SW480 (cell line): ENCODE data around the gene ATP13A3.
"Not testable (repeated sequence)": the region's sequence is repeated elsewhere in the genome, so short reads cannot be mapped to it uniquely, and the experiment has no call there.

Experiments used
- DNase-seq: peaks from one replicate; pipeline ENCODE4 v3.0.0-alpha.2; 2016; ENCODE audit warnings: low spot score

Gene ATP13A3

DNA sequence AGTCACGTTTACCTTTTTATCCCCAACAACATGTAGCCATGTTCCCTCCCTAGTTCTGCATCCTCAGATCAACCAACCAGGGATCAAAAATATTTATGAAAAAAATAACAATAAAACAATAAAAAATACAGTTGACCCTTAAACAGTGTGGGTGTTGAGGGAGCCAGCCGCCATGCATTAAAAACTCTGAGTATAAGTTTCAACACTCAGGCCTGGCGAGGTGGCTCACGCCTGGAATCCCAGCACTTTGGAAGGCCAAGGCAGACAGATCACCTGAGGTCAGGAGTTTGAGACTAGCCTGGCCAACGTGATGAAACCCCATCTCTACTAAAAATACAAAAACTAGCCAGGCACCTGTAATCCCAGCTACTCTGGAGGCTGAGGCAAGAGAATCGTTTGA is 12.7 kb upstream of the ATP13A3 start:
- DNase-seq = not testable (repeated sequence)

DNA sequence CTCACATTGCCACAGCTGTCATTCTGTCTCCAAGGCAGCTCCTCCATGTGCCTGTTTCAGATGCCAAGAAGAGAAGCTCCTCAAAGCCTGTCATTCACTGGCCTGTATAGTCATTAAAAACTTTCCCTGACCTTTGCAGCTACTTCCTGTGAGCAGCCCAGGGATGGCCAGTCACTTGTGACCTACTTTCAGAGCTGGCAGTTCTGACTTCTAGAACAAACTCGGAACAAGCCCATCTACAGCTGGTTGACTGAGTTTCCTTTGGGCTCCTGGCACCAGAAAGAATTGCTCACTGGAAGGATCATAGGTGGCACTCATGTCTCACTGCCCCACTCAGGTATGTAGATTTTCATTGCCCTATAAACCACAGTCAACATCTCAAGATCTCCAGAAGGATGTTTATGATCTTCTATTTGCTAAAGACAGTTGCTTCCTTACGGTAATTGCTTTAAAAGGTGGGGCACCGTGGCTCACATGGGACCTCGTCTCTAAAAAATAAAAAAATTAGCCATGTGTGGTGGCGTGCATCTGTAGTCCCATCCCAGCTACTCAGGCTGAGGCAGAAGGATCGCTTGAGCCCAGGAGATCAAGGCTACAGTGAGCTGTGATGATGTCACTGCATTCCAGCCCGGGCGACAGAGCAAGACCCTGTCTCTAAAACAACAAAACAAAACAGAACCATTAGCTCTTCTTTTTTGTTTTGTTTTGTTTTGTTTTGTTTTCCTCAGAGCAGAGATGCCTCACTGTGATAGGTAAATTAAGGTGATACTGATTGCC is 11.2 kb upstream of the ATP13A3 start:
- DNase-seq = no peak

DNA sequence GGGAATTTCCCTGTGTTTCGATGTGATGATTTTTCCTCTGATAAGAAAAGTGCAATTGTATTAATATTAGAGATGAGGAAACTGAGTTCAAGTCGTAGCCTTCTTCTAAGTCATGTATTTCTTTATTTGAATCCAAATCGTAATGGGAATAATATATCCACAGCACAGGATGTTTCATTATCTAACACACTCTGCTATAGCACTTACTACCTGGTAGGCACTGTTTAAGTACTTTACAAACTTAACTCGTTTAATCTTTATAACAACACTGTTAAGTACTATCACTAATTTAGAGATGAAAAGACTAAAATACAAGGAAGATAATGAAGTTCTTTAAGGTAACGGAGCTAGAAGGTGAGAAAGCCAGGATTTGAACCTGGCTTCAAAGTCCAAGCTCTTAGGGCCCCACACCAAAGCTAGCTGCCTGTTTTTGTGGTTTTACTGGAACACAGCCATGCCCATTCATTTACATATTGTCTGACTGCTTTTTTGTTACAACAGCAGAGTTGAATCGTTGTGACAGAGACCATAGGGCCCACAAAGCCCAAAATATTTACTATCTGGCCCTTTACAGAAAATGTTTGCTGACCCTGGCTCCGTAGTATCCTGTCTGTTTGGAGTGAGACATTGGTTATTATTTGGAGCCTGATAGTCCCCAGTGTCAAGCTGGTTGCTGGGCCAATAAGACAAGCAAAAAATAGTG is 9.6 kb upstream of the ATP13A3 start:
- DNase-seq = peak; percentile 49

DNA sequence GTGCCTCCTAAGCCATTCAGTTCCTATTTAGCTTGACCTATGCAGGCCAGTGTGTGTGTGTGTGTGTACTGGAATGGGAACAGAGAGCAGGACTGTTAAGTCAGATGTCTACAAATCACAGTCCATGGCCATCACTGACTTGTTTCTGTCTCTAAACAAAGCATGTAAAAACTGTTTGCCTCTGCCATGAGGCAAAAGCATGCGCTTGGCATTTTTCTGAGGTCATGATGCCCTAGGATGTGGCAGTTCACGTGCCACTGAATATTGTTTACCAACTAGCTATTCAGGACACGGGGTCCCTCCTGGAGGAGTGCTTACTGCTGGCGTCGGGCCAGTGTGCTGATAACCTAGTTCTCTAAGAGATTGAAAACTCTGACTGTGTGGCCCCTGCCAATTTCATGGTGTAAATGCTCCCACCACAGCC is 8.2 kb upstream of the ATP13A3 start:
- DNase-seq = no peak

DNA sequence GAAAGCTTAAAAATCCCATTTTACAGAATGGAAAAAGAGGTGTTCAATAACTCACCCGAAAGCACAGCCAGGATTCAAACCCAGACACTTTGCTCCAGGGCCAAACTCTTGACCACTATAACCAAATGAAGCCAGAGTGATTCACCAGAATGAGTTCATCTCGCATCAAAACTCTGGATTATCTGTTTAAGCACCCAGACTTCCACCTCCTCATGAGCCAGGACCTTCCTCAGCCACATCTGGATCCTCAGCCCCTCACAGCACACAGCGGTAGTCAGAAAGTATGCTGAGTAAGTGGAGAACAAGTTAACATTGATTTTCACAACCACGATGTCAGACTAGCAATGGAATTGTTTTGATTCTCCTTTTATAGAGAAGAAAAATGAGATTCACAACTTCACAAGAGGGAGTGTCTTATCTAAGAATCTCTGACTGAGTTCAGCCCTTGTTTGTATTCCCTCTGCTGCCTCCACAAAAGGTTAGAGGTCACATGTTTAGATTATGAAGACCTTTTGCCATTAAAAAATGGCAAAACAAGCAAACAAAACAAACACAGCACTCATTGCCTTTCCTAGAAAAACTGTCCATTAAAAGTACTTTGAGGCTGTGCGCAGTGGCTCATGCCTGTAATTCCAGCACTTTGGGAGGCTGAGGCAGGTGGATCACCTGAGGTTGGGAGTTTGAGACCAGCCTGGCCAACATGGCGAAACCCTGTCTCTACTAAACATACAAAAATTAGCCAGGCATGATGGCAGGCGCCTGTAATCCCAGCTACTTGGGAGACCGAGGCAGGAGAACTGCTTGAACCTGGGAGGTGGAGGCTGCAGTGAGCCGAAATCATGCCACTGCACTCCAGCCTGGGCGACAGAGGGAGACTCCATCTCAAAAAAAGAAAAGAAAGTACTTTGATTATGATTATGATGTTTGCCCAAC is 7.5 kb upstream of the ATP13A3 start:
- not testable (repeated sequence) for DNase-seq

DNA sequence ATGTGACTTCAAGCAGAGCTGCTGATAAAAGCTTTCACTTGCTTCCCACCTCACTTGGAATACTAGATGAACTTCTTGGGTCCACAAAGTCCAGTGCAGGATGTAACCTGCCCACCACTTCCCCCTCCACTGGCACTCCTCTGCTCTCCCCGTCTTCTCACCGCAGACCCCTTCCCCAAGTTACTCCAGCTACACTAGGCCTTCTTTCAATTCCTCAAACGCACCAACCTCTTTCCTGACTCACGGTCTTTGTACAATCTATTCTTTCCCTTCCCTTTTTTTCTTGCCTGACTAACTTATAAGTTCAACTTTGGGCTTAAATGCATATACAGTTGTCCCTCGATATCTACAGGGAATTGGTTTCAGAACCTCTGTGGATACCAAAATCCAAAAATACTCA is 5.2 kb upstream of the ATP13A3 start:
- DNase-seq = no peak

DNA sequence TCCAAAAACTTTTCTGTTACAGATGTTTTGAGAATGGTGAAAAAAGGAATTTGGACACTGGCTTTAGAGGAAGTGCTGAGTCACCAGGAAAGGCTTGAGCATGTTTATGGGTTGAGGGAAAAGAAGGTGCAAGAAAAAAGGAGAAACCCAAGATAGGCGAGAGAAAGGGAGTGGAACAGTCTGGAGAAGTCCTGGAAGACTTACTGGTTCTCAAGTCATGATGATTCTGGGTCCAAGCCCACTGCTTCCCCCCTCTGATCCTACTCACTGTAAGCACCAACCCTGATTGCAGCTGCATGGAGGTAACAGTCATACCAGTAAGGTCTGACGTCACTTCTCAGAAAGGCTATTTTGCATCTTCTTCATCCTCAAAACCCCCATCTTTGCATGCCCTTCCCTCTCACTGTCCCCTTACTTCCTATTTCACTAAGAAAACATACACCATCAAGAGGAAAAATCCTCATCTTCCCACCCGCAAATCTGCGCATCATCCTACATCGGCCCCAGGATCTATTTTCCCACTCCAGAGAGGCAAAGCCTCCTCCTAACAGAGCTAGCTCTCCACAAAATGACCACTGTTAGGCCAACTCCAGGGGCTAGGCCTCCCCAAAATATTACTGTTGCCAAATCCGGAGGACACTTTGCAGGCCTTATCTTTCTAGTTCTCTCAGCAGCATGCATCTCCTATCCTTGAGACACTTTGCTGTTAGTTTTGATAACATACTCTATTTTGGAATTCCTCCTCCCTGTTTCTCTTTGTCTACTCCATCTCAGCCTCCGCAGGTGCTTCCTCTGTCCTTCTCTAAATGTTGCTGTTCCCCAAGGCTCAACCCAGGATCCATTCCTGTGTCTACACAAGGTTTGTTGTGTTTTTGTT is 3.2 kb upstream of the ATP13A3 start:
- DNase-seq = no peak

DNA sequence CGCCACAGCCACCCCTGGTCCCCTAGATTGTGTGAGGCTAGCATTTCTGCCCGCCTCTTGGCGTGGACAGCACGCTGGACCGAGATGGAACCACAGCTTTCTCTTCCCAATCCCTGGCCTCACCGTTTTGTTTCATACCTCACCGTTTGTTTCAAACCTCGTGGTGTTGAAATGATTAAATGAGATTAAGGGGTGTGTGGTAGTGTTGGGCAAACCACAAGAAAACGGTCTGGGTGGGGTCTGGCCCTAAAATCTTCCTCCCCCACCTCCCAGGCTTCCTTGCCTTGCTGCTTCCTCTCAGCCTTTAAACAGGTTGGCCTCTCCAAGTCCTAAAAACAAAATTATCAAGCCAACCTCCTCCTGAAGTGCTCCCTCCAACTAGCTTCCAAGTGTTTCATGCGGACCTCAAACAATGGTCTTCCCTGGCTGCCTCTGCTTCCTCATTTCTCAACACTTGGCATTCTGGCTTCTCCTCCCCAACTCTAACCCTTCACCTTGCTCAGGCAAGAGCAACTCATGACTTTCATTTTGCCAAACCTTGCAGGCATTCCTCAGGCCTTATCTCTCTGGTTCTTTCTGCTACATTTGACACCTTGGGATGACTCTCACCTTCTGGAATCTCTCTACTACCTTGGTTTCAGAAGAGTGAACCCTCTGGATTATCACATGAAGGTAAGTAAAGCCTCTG is 1.4 kb upstream of the ATP13A3 start:
- DNase-seq = peak; percentile 52

DNA sequence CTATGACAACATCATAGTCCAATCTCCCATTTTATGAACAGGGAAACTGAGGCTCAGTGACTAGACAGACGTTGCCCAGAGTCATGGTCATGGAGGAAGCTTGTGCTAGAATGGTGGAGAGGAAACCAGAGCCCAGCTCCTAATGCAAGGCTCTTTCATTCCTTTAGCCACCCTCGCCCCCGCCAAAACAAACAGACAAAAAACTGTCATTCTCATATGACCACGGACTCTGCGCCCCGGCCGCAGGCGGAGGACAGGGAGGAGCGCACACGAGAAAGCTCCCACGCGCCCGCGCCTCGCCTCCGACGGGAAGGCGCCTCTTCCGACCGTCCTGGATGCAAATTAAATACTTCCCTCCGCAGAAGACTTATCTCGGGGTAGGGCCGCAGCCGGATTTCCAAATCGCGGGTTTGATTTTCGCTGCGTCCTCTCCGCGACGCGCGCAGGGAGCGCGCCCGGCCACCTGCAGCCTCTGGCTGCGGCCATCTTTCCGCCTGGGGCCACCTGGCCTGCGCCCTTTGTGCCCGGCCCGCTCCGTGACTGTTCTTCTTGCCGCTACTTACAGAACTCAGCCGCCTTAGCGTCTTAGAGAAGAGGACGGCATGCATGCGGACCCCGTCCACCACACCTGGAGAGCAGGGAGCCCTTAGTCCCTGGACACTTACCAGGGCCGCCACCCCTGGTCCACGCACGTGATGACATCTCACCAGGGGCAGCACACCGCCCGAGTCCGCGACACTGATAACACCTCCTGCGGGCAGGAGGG is 670 bp upstream of the ATP13A3 start:
- no peak for DNase-seq

DNA sequence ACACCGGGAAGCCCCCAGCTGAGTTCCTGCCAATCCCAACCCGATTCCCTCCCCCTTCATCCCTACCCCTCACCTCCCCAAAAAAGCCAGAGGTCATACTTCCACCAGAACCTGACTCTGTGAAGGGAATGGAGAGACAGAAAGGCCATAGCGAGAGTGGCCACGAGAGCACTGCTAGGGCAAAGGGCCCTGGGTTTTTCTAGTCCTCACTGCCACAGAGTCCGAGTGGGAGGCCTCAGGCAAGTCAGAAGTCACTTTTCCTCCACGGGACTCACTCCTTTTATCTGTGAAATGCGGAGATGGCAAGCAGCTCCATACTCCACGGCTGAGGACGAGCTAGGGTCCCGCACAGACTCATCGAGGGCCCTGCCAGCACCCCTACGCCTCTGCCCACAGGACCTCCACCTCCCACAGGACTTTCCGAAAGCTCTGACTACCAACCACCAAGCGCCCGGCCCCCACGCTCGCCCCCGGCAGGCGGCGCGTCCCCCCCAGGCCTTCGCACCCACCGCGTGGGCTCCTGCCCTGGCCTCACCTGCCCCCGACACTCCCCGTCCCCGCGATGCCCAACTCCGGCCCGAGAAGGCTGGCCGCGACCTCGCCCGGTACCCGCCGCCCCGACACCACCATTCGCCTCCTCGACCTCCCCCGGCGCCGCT is 792 bp downstream of the ATP13A3 start:
- peak; percentile 28 for DNase-seq

DNA sequence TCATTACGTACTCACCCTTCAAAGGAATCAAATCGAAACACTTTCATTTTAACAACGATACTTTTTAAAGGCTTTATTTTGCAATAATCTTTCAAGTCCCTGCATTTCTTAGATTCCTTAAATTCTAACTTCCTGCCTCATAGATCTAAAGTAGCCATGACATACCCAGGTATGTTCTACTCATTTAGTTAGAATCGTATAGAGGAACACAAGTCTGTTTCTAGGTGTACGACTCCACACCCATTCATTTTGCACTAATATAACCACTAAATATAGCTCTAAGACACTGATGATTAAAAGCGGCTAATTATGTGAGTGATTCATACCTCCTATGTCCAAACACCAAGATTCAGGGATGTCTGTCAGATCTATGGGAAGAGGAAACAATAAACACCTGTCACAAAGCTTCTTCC is 1.3 kb downstream of the ATP13A3 start:
- DNase-seq = peak; percentile 56

DNA sequence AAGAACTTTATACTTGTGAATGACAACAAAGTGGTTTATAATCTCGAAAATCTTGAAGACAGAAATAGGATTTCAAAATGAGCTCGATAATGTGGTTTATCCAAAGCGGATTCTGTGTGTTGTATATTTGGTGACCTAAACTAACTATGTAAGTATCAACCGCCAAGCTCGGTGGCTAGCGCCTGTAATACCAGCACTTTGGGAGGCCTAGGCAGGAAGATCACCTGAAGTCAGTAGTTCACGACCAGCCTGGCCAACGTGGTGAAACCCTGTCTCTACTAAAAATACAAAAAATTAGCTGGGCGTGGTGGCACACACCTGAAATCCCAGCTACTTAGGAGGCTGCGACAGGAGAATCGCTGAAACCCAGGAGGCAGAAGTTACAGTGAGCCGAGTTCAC is 2.2 kb downstream of the ATP13A3 start:
- DNase-seq = no peak

DNA sequence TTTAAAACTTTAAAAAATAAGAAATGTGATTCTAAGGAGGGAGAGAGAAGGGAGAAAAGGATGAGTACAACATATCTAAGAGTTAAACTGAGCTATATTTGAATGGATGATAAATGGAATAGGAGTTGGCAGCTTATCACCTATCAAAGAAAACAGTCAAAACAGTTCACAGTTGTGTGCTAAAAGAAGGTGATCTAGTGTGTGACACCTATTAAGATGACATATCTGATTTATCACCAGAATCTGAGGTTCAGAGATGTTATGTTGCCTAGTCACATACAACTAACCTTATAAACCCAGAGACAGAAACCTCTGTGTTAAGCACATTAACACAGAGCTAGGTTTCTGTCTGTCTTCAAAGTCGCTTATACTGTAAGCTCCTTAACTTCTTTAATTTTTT is 3.0 kb downstream of the ATP13A3 start:
- DNase-seq = no peak

DNA sequence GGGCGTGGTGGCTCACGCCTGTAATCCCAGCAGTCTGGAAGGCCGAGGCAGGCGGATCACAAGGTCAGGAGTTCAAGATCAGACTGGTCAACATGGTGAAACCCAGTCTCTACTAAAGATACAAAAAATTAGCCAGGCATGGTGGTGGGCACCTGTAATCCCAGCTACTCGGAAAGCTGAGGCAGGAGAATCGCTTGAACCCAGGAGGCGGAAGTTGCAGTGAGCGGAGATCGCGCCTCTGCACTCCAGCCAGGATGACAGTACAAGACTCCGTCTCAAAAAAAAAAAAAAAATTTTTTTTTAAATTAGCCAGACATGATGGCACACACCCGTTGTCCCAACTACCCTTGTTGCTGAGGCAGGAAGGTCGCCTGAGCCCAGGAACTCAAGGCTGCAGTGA is 4.0 kb downstream of the ATP13A3 start:
- DNase-seq = not testable (repeated sequence)

DNA sequence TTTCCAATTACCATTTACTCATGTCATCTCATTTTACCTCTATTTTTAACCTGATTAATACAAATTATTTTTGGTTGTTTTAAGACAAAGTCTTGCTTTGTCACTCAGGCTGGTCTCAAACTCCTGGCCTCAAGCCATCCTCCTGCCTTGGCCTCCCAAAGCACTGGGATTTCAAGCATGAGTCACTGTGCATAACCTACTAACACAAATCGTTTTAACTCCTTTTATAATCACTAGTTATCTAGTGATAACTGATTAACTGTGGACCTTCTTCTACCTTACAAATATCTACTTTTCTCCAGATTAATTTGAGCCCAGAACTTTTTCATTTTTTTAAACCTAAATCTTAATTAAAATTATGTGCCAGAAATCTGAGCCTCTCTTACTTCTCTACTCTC is 4.6 kb downstream of the ATP13A3 start:
- no peak for DNase-seq

DNA sequence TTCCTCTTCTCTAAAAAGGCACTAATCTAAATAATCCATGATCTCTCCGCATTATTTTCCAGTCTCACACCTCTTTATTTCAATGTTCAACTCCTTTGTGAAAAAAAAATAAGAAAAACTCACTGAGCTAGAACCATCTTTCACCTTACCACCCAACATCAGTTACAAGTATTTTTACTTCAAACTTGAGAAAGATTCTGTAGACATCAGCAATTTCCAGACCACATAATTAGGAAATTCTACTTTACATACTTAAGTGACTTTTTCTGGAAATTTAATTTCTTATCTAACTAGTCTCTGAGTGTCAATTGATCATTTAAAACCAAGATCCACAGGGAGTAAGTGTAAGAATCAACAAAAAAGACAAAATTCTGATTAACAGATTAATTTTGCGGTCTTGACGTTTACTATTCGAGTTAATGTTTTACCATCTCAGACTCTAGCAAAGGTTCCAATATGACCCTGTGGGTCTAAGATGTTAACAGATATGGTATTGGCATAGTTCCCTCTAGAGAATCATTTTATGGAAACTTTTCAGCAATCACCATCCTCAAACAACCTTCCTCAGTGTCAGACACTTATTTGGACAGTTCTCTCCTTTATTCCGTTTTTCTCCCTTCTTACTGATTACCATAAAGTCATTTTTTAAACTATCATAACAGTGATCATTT is 5.1 kb downstream of the ATP13A3 start:
- no peak for DNase-seq

DNA sequence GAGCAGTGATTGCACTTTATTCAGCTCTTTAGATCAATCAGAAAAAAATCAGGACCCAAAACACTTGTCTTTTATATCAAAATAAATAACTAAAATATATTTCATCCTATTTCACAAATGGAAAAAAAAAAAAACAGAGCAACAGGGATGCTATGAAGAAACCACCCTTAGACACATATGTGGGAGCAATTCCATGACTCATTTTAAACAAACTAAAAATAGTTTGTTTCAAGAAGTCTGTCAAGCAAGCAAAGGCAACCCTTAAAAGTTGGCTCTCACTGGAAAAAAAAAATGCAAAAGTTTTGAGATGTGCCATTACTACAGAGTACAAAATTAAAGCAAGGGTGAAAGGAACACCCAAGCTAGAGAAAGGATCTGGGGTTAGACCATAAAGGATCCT is 5.7 kb downstream of the ATP13A3 start:
- no peak for DNase-seq

DNA sequence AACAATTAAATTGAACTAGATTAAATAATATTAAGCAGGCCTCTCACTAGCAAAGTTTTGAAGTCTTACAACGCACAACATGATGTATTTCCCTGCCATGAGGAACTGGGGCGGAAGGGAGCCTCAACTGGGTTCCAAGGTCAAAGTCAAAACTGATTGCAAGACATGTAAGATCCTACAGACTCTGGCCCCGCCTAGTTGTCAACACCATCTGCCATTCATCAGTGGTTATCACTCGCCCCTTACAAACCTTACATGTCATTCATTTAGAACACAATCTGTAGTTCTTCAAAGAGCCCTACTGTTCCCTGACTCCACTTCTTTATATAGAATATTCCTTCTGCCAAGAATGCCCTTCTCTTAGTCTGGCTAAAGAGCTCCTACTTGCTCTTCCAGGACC is 10.0 kb downstream of the ATP13A3 start:
- DNase-seq = no peak

DNA sequence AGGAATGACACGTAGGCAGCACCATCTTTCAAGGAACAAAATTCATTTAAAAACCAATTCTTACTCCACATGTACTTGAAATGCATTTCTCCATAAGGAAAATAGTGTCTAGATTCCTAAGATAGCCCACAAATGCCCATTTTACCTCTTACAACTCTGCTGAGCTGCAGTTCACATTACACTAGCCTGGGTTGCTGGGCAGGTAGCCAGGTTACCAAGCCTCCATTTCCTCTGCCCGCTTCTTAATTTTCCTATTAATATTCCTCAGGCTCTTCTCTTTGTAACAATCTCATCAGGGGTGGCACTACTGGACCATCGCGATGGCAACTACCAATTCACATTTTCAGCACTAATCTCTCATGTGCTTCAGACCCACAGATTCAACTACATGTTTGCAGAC is 10.8 kb downstream of the ATP13A3 start:
- DNase-seq = no peak
